T-cell (primary cell): ENCODE measurements around the gene WDR54. TPM values are rescaled to one million over a fixed set of nuclear protein-coding genes. Genes with fewer than 3 reads are reported as not detected.
A peak's percentile ranks its signal among the peaks of the same experiment; 100 is the strongest.

Experiments used
- ATAC-seq, 4 experiments: fragments of 200-7000 bp in 3 of 4; fragments of 150-1000 bp in 1 of 4; cut with Tn5 transposase; replicated peaks in 1 of 4; 1 replicate in 3 of 4; 2 replicates in 1 of 4; pipeline ENCODE4 v1.10.0; 2021; ENCODE audit warnings: moderate library complexity in 3 of 4, mild to moderate bottlenecking in 2 of 4, moderate number of reproducible peaks in 1 of 4
- CTCF ChIA-PET, 2 donors: fragments of 300-600 bp; sonication (Branson Sonifier 250); formaldehyde crosslinking; loops; one replicate each; lab custom pipeline; 2022; ENCODE audit warnings: antibody characterized with exemption in 2 of 2; lab: Charles Lee
- POLR2A ChIA-PET, 2 donors: fragments of 300-600 bp; sonication (Branson Sonifier 250); formaldehyde crosslinking; loops; one replicate each; lab custom pipeline; 2022; ENCODE audit warnings: antibody characterized with exemption in 2 of 2; lab: Charles Lee
- DNase-seq, 35 experiments: peaks; one replicate each; pipeline versions ENCODE4 v3.0.0 to v3.0.0-alpha.2; 2013 to 2023
- H3K27ac ChIP-seq: one replicate; pipeline ENCODE4 v1.5.1; 2013; ENCODE audit warnings: low read length
- H3K27me3 ChIP-seq, 2 experiments: replicated peaks in 1 of 2; 1 replicate in 1 of 2; 2 replicates in 1 of 2; pipeline versions ENCODE4 v1.6.1 to v1.7.0; 2013; ENCODE audit warnings: low read length in 1 of 2, mixed read lengths in 1 of 2; ENCODE audit not compliant: control insufficient read depth in 2 of 2, insufficient read depth in 2 of 2; ENCODE audit errors: extremely low read depth in 1 of 2
- H3K36me3 ChIP-seq, 2 donors: 1 replicate in 1 of 2; 2 replicates in 1 of 2; pipeline versions ENCODE4 v1.6.1 to v1.7.0; 2013; ENCODE audit warnings: low read length in 1 of 2; ENCODE audit not compliant: control insufficient read depth in 2 of 2, insufficient read depth in 1 of 2; ENCODE audit errors: extremely low read depth in 1 of 2
- H3K4me1 ChIP-seq, 2 experiments: 1 replicate in 1 of 2; 2 replicates in 1 of 2; pipeline versions ENCODE4 v1.6.1 to v1.7.0; 2013; ENCODE audit warnings: low read length in 2 of 2, mixed read lengths in 1 of 2; ENCODE audit not compliant: insufficient read depth in 2 of 2, control insufficient read depth in 1 of 2; ENCODE audit errors: extremely low read depth in 1 of 2
- H3K4me3 ChIP-seq, 2 donors: 1 replicate in 1 of 2; 2 replicates in 1 of 2; pipeline versions ENCODE4 v1.5.1 to v1.7.0; 2013; ENCODE audit warnings: mild to moderate bottlenecking in 2 of 2, low read length in 1 of 2, moderate library complexity in 1 of 2; ENCODE audit not compliant: control insufficient read depth in 1 of 2; ENCODE audit errors: extremely low read depth in 1 of 2
- H3K9me3 ChIP-seq: 2 replicates; pipeline ENCODE4 v1.7.0; 2013
- H3K27ac Mint-ChIP-seq, 2 donors: one replicate each; pipeline ENCODE4 v1.8.0; 2020 to 2021; ENCODE audit warnings: mild to moderate bottlenecking in 2 of 2, mixed read lengths in 2 of 2
- H3K27me3 Mint-ChIP-seq, 2 donors: one replicate each; pipeline ENCODE4 v1.8.0; 2021 to 2022; ENCODE audit warnings: mixed read lengths in 2 of 2
- H3K36me3 Mint-ChIP-seq: one replicate; pipeline ENCODE4 v1.8.0; 2021; ENCODE audit warnings: mixed read lengths
- H3K4me1 Mint-ChIP-seq, 3 donors: one replicate each; pipeline ENCODE4 v1.8.0; 2020 to 2022; ENCODE audit warnings: mixed read lengths in 3 of 3, mild to moderate bottlenecking in 1 of 3
- H3K4me3 Mint-ChIP-seq, 3 donors: one replicate each; pipeline ENCODE4 v1.8.0; 2020 to 2022; ENCODE audit warnings: mild to moderate bottlenecking in 3 of 3, mixed read lengths in 3 of 3, moderate library complexity in 3 of 3
- H3K9me3 Mint-ChIP-seq, 3 donors: one replicate each; pipeline ENCODE4 v1.8.0; 2020 to 2022; ENCODE audit warnings: mixed read lengths in 3 of 3
- WGBS: methylation state at CpG from one replicate; pipeline ENCODE4 v1.1.5; 2013; ENCODE audit warnings: missing lambda C conversion rate; ENCODE audit not compliant: insufficient coverage; 5-methylcytosine and 5-hydroxymethylcytosine counted together
- total RNA-seq, 35 experiments: library from RNA in 6 of 35; stranded (reverse) in 6 of 35; fragments of 120-200 nt in 1 of 35; gene quantifications; one replicate each; pipeline versions ENCODE4 v1.2.1 to v1.2.4 and lab custom pipeline; 2013 to 2026

Gene WDR54
- total RNA-seq, 5 donors from 2014 or later (not counting 1 experiment from before 2014, with no cell fraction given): 31.4 to 46.8 (median 45.4) TPM

- Histone ChIP-seq H3K4me3 (no peak overlapping the region), H3K36me3 (peaks cover 8 to 49% of the 10 kb centered on the region in 2 donors), H3K9me3 (no peaks in the 10 kb centered on the region), H3K27ac (no peak overlapping the region), H3K27me3 (no peaks in the 10 kb centered on the region), H3K4me1 (peaks cover 2 to 24% of the 10 kb centered on the region in 2 experiments)
- Mint-ChIP-seq H3K27ac (no peak overlapping the region), H3K27me3 (no peaks in the 10 kb centered on the region), H3K36me3 (peaks cover 39% of the 10 kb centered on the region), H3K9me3 (no peaks in the 10 kb centered on the region), H3K4me3 (no peak overlapping the region), H3K4me1 (peaks cover 37 to 50% (median 43%) of the 10 kb centered on the region in 3 donors)
- DNase-seq (no peak), ATAC-seq (no peak)
- 97% methylated on average over 9 of the region's 10 CpGs for WGBS
- ChIA-PET POLR2A (no interaction called here), CTCF (no interaction called here)
Measured at GRCh38 chr2:74378007-74378406, 43.5 kb upstream of the WDR54 start.

GRCh38 chr2:74379851-74380789, 41.4 kb upstream of the WDR54 start, which contains the start of gene DCTN1:
DCTN1 (minus strand) TSS chr2:74380311; CDS start chr2:74380037, 274 bp downstream.
- peak within 1 kb of the TSS; percentile 5 to 16 for H3K27ac Mint-ChIP-seq
- no peak within 1 kb of the TSS for H3K27ac ChIP-seq
- ATAC-seq: peak; percentile 23 to 73 (median 51)

GRCh38 chr2:74381751-74382150, 39.8 kb upstream of the WDR54 start:
- no peak overlapping the region for H3K4me3 ChIP-seq
- H3K9me3 Mint-ChIP-seq: no peaks in the 10 kb centered on the region
- no peak overlapping the region for H3K27ac ChIP-seq
- ChIA-PET POLR2A (interaction anchor here in 1 of 2 donors (0.7 kb wide), 1 partner anchor 115 kb away, joined by 9 read pairs; no protein-coding TSS in a partner anchor), CTCF (interaction anchor here in 1 of 2 donors (1.1 kb wide), 1 partner anchor 10 kb away, joined by 3 read pairs; no protein-coding TSS in a partner anchor)
- H3K4me1 ChIP-seq: peaks cover 2 to 24% of the 10 kb centered on the region in 2 experiments
- no peak for ATAC-seq
- H3K4me1 Mint-ChIP-seq: peaks cover 45 to 50% (median 47%) of the 10 kb centered on the region in 3 donors
- no peak overlapping the region for H3K27ac Mint-ChIP-seq
- WGBS: no CpG with 5 or more reads among the region's 3 CpGs
- peaks cover 34% of the 10 kb centered on the region for H3K36me3 Mint-ChIP-seq
- H3K36me3 ChIP-seq: peaks cover 3 to 32% of the 10 kb centered on the region in 2 donors
- no peak for DNase-seq
- H3K4me3 Mint-ChIP-seq: no peak overlapping the region
- no peaks in the 10 kb centered on the region for H3K27me3 Mint-ChIP-seq
- H3K9me3 ChIP-seq: no peaks in the 10 kb centered on the region
- H3K27me3 ChIP-seq: no peaks in the 10 kb centered on the region

More at GRCh38 chr2:74379851-74380789, 41.4 kb upstream of the WDR54 start, which contains the start of gene DCTN1:
- Mint-ChIP-seq H3K9me3 (no peaks in the 10 kb centered on the region), H3K4me1 (peaks cover 47 to 59% (median 50%) of the 10 kb centered on the region in 3 donors), H3K27me3 (no peaks in the 10 kb centered on the region), H3K36me3 (peaks cover 48% of the 10 kb centered on the region), H3K4me3 (peak within 1 kb of the TSS; percentile 29 to 62 (median 44))
- no peaks in the 10 kb centered on the region for H3K27me3 ChIP-seq
- POLR2A ChIA-PET: no interaction called here
- DNase-seq: peak in 8 of 35 experiments; percentile 8 to 37 (median 12)
- H3K4me1 ChIP-seq: peaks cover 2 to 24% of the 10 kb centered on the region in 2 experiments
- CTCF ChIA-PET: no interaction called here
- WGBS: 72% methylated on average over 10 of the region's 14 CpGs
- peaks cover 8 to 45% of the 10 kb centered on the region in 2 donors for H3K36me3 ChIP-seq
- no peaks in the 10 kb centered on the region for H3K9me3 ChIP-seq
- H3K4me3 ChIP-seq: peak within 1 kb of the TSS in 1 of 2 donors; percentile 12

GRCh38 chr2:74383254-74383653, 38.3 kb upstream of the WDR54 start:
- CTCF ChIA-PET: no interaction called here
- H3K27ac Mint-ChIP-seq: no peak overlapping the region
- peaks cover 3 to 18% of the 10 kb centered on the region in 2 donors for H3K36me3 ChIP-seq

GRCh38 chr2:74384051-74384450, 37.5 kb upstream of the WDR54 start:
- WGBS: 100% methylated on average over 1 of the region's 3 CpGs

More at GRCh38 chr2:74383254-74383653, 38.3 kb upstream of the WDR54 start:
- peaks cover 2 to 24% of the 10 kb centered on the region in 2 experiments for H3K4me1 ChIP-seq
- Mint-ChIP-seq H3K36me3 (peaks cover 22% of the 10 kb centered on the region), H3K4me3 (no peak overlapping the region), H3K9me3 (no peaks in the 10 kb centered on the region), H3K4me1 (peaks cover 40 to 45% (median 45%) of the 10 kb centered on the region in 3 donors), H3K27me3 (no peaks in the 10 kb centered on the region)
- POLR2A ChIA-PET: no interaction called here
- WGBS: 92% methylated on average over 1 of the region's 1 CpG
- H3K4me3 ChIP-seq: no peak overlapping the region
- DNase-seq (no peak), ATAC-seq (no peak)
- no peaks in the 10 kb centered on the region for H3K27me3 ChIP-seq
- no peak overlapping the region for H3K27ac ChIP-seq
- H3K9me3 ChIP-seq: no peaks in the 10 kb centered on the region

GRCh38 chr2:74385396-74385795, 36.1 kb upstream of the WDR54 start:
- H3K36me3 Mint-ChIP-seq: peaks cover 16% of the 10 kb centered on the region
- Histone ChIP-seq H3K9me3 (no peaks in the 10 kb centered on the region), H3K4me1 (peaks cover 10% of the 10 kb centered on the region in 2 experiments), H3K4me3 (no peak overlapping the region), H3K27me3 (no peaks in the 10 kb centered on the region), H3K27ac (no peak overlapping the region), H3K36me3 (peaks cover 0 to 15% of the 10 kb centered on the region in 2 donors)
- no peak overlapping the region for H3K4me3 Mint-ChIP-seq
- WGBS: 89% methylated on average over 3 of the region's 8 CpGs
- no peak overlapping the region for H3K27ac Mint-ChIP-seq
- POLR2A ChIA-PET: no interaction called here
- no peak for ATAC-seq
- CTCF ChIA-PET: interaction anchor here in 1 of 2 donors (0.6 kb wide), 1 partner anchor 64 kb away, joined by 4 read pairs; no protein-coding TSS in a partner anchor
- no peaks in the 10 kb centered on the region for H3K9me3 Mint-ChIP-seq
- H3K27me3 Mint-ChIP-seq: no peaks in the 10 kb centered on the region
- peaks cover 24 to 25% (median 25%) of the 10 kb centered on the region in 3 donors for H3K4me1 Mint-ChIP-seq
- DNase-seq: no peak

More at GRCh38 chr2:74384051-74384450, 37.5 kb upstream of the WDR54 start:
- H3K27ac Mint-ChIP-seq: no peak overlapping the region
- no peak for ATAC-seq
- H3K27me3 Mint-ChIP-seq: no peaks in the 10 kb centered on the region
- peaks cover 33 to 39% (median 39%) of the 10 kb centered on the region in 3 donors for H3K4me1 Mint-ChIP-seq
- DNase-seq: no peak
- POLR2A ChIA-PET: no interaction called here
- CTCF ChIA-PET: no interaction called here
- H3K36me3 ChIP-seq: peaks cover 0 to 15% of the 10 kb centered on the region in 2 donors
- no peak overlapping the region for H3K4me3 ChIP-seq
- H3K4me3 Mint-ChIP-seq: no peak overlapping the region
- peaks cover 2 to 21% of the 10 kb centered on the region in 2 experiments for H3K4me1 ChIP-seq
- H3K9me3 Mint-ChIP-seq: no peaks in the 10 kb centered on the region
- no peaks in the 10 kb centered on the region for H3K27me3 ChIP-seq
- peaks cover 16% of the 10 kb centered on the region for H3K36me3 Mint-ChIP-seq
- no peaks in the 10 kb centered on the region for H3K9me3 ChIP-seq
- H3K27ac ChIP-seq: no peak overlapping the region
